H1 (cell line): ENCODE data around the gene ADIRF. TPM values are rescaled to one million over a fixed set of nuclear protein-coding genes. Genes with fewer than 3 reads are reported as not detected.

Source experiments
- CTCF ChIA-PET: fragments of 300-600 bp; sonication (Branson Sonifier 250); formaldehyde crosslinking; loops from one replicate; lab custom pipeline; 2021; ENCODE audit not compliant: partially characterized antibody; lab: Charles Lee
- POLR2A ChIA-PET: fragments of 300-600 bp; sonication (Branson Sonifier 250); formaldehyde crosslinking; loops from one replicate; lab custom pipeline; 2021; ENCODE audit warnings: inconsistent platforms; ENCODE audit not compliant: partially characterized antibody; lab: Charles Lee
- DNase-seq, 2 experiments: peaks; one replicate each; pipeline versions ENCODE4 v3.0.0 to v3.0.0-alpha.2; 2010 to 2022; ENCODE audit warnings: low spot score in 2 of 2, low read depth in 1 of 2, mixed read lengths in 1 of 2
- FAIRE-seq: peaks from 2 replicates; lab custom pipeline; 2011; peaks lifted over from hg19 to GRCh38; lab: Jason Lieb, UNC
- H2AFZ ChIP-seq: 2 replicates; pipeline ENCODE4 v1.8.1; 2012; ENCODE audit warnings: low read length, inconsistent platforms
- H2AK5ac ChIP-seq: 2 replicates; pipeline ENCODE4 v1.6.1; 2013; ENCODE audit warnings: low read depth, low read length
- H2BK120ac ChIP-seq: replicated peaks from 2 replicates; pipeline ENCODE3; 2013; ENCODE audit warnings: low read depth, low read length, inconsistent platforms
- H2BK12ac ChIP-seq: 2 replicates; pipeline ENCODE4 v1.6.1; 2013; ENCODE audit warnings: low read depth, low read length
- H2BK15ac ChIP-seq: 2 replicates; pipeline ENCODE4 v1.6.1; 2013; ENCODE audit warnings: low read length
- H2BK20ac ChIP-seq: 2 replicates; pipeline ENCODE4 v1.6.1; 2013; ENCODE audit warnings: low read length
- H2BK5ac ChIP-seq: 2 replicates; pipeline ENCODE4 v1.6.1; 2013; ENCODE audit warnings: low read depth, low read length
- H3K14ac ChIP-seq: 2 replicates; pipeline ENCODE4 v1.6.1; 2013; ENCODE audit warnings: inconsistent platforms; ENCODE audit not compliant: insufficient read length
- H3K18ac ChIP-seq: 2 replicates; pipeline ENCODE4 v1.6.1; 2013; ENCODE audit warnings: low read length; ENCODE audit errors: extremely low read depth
- H3K23ac ChIP-seq: 2 replicates; pipeline ENCODE4 v1.6.1; 2013; ENCODE audit warnings: inconsistent platforms; ENCODE audit not compliant: insufficient read length
- H3K23me2 ChIP-seq: 2 replicates; pipeline ENCODE4 v1.6.1; 2013; ENCODE audit warnings: low read depth, low read length
- H3K27ac ChIP-seq: 2 replicates; pipeline ENCODE4 v1.6.1; 2011; ENCODE audit warnings: low read depth, low read length, inconsistent platforms
- H3K27me3 ChIP-seq, 4 experiments: replicated peaks in 1 of 4; 1 replicate in 1 of 4; 2 replicates in 3 of 4; pipeline versions ENCODE4 v1.6.1 to v1.8.1; 2011 to 2013; ENCODE audit warnings: low read length in 3 of 4, mild to moderate bottlenecking in 3 of 4, inconsistent platforms in 2 of 4, mixed read lengths in 2 of 4, moderate library complexity in 1 of 4; ENCODE audit not compliant: control insufficient read depth in 3 of 4, insufficient read depth in 3 of 4; ENCODE audit errors: extremely low read depth in 1 of 4
- H3K36me3 ChIP-seq, 4 experiments: 2 replicates each; pipeline versions ENCODE4 v1.6.1 to v1.8.1; 2011 to 2013; ENCODE audit warnings: mild to moderate bottlenecking in 4 of 4, low read length in 3 of 4, moderate library complexity in 2 of 4, control low read depth in 1 of 4, inconsistent platforms in 1 of 4; ENCODE audit not compliant: insufficient read depth in 4 of 4, control insufficient read depth in 2 of 4
- H3K4ac ChIP-seq: replicated peaks from 2 replicates; pipeline ENCODE3; 2013; ENCODE audit warnings: low read length, low read depth, mixed read lengths, inconsistent platforms; ENCODE audit not compliant: insufficient read length
- H3K4me1 ChIP-seq, 4 experiments: replicated peaks in 1 of 4; 1 replicate in 1 of 4; 2 replicates in 3 of 4; pipeline versions ENCODE4 v1.6.1 to v1.8.1; 2011 to 2013; ENCODE audit warnings: low read length in 3 of 4, inconsistent platforms in 2 of 4, mixed read lengths in 1 of 4; ENCODE audit not compliant: insufficient read depth in 4 of 4, control insufficient read depth in 3 of 4
- H3K4me2 ChIP-seq, 2 experiments: 2 replicates each; pipeline versions ENCODE4 v1.6.1 to v1.8.1; 2011 to 2013; ENCODE audit warnings: low read depth in 2 of 2, low read length in 2 of 2, control low read depth in 1 of 2, inconsistent platforms in 1 of 2, mild to moderate bottlenecking in 1 of 2; ENCODE audit not compliant: insufficient read depth in 1 of 2
- H3K4me3 ChIP-seq, 4 experiments: fragments of 200-600, 300-600 bp in 1 of 4; sonication (generic), shearing (Covaris generic), sonication (Bioruptor Twin) in 1 of 4; 2 replicates each; pipeline versions ENCODE4 v1.5.1 to v1.8.1; 2011 to 2016; ENCODE audit warnings: low read length in 4 of 4, low read depth in 3 of 4, control low read depth in 2 of 4, inconsistent platforms in 2 of 4, mild to moderate bottlenecking in 2 of 4, mixed read lengths in 1 of 4, moderate library complexity in 1 of 4; ENCODE audit not compliant: insufficient read depth in 2 of 4; ENCODE audit errors: extremely low read depth in 1 of 4
- H3K56ac ChIP-seq: replicated peaks from 2 replicates; pipeline ENCODE3; 2013; ENCODE audit warnings: low read depth, mild to moderate bottlenecking, mixed read lengths, low read length, inconsistent platforms; ENCODE audit not compliant: insufficient read length
- H3K79me1 ChIP-seq: 2 replicates; pipeline ENCODE4 v1.6.1; 2013; ENCODE audit warnings: low read depth, low read length, control low read depth
- H3K79me2 ChIP-seq, 2 experiments: 2 replicates each; pipeline versions ENCODE4 v1.6.1 to v1.8.1; 2012 to 2013; ENCODE audit warnings: low read length in 2 of 2, mild to moderate bottlenecking in 2 of 2, inconsistent platforms in 1 of 2; ENCODE audit not compliant: insufficient read depth in 2 of 2, control insufficient read depth in 1 of 2
- H3K9ac ChIP-seq, 4 experiments: replicated peaks in 1 of 4; 1 replicate in 1 of 4; 2 replicates in 3 of 4; pipeline versions ENCODE4 v1.6.1 to v1.8.1; 2011 to 2013; ENCODE audit warnings: low read depth in 3 of 4, low read length in 3 of 4, control low read depth in 2 of 4, mild to moderate bottlenecking in 2 of 4, moderate library complexity in 2 of 4, inconsistent platforms in 1 of 4; ENCODE audit errors: extremely low read depth in 1 of 4
- H3K9me3 ChIP-seq, 2 experiments: 2 replicates each; pipeline versions ENCODE4 v1.6.1 to v1.8.1; 2012 to 2013; ENCODE audit warnings: mild to moderate bottlenecking in 2 of 2, moderate library complexity in 2 of 2, control low read depth in 1 of 2, inconsistent platforms in 1 of 2, low read depth in 1 of 2, low read length in 1 of 2, mixed read lengths in 1 of 2; ENCODE audit not compliant: insufficient read depth in 2 of 2
- H4K20me1 ChIP-seq, 2 experiments: replicated peaks in 1 of 2; 2 replicates each; pipeline versions ENCODE3 to v1.8.1; 2011 to 2013; ENCODE audit warnings: inconsistent platforms in 2 of 2, low read length in 2 of 2, mild to moderate bottlenecking in 1 of 2; ENCODE audit not compliant: insufficient read depth in 2 of 2, control insufficient read depth in 1 of 2
- H4K5ac ChIP-seq: 2 replicates; pipeline ENCODE4 v1.6.1; 2013; ENCODE audit warnings: low read length, low read depth, mixed read lengths, inconsistent platforms; ENCODE audit not compliant: insufficient read length
- H4K8ac ChIP-seq: 2 replicates; pipeline ENCODE4 v1.8.0; 2013; ENCODE audit warnings: mild to moderate bottlenecking, moderate library complexity, low read length, inconsistent platforms; ENCODE audit not compliant: insufficient read depth; ENCODE audit errors: extremely low read depth
- H4K91ac ChIP-seq: replicated peaks from 2 replicates; pipeline ENCODE3; 2013; ENCODE audit warnings: low read length, mixed read lengths, inconsistent platforms; ENCODE audit not compliant: insufficient read length
- KDM5A ChIP-seq: fragments of 200-600 bp; IDR thresholded peaks from 2 replicates; pipeline ENCODE4 v1.7.1; 2012; ENCODE audit warnings: mild to moderate bottlenecking, low read length, inconsistent platforms, mixed read lengths
- WGBS, 2 experiments: shearing (Covaris generic) in 1 of 2; methylation state at CpG; one replicate each; pipeline versions ENCODE4 v1.1.6 to v1.1.7; 2013 to 2015; ENCODE audit warnings: low lambda C conversion rate in 2 of 2, mixed read lengths in 2 of 2, inconsistent platforms in 1 of 2, low coverage in 1 of 2, missing lambda C conversion rate in 1 of 2; ENCODE audit not compliant: insufficient replicate concordance in 2 of 2, insufficient coverage in 1 of 2, insufficient read length in 1 of 2; ENCODE audit errors: extremely low coverage in 1 of 2, missing lambda C conversion rate in 1 of 2; 5-methylcytosine and 5-hydroxymethylcytosine counted together
- polyA plus RNA-seq, 7 experiments: library from polyadenylated mRNA; depleted of rRNA in 3 of 7; stranded (reverse) in 5 of 7; unstranded in 2 of 7; fragments of >200 nt in 5 of 7; fragments of 200-250 nt in 2 of 7; gene quantifications; 1 replicate in 5 of 7; 2 replicates in 1 of 7; 4 replicates in 1 of 7; pipeline versions ENCODE4 v1.2.1 to v1.2.3, GENCODE V29; 2011 to 2013; ENCODE audit warnings: missing spikeins in 2 of 7, mixed read lengths in 2 of 7
- total RNA-seq: library from RNA; stranded (reverse); fragmentation: NEBNext Ultra II Directional; extraction: Animal tissue kit (Norgen Biotek cat#: 25700); gene quantifications from 2 replicates; pipeline ENCODE4 v1.2.1, GENCODE V29; 2021

The ADIRF gene
- total and polyA plus RNA-seq, 2 of the 8 experiments (the other 6 are each of a cell fraction or from before 2014, with no cell fraction given): not detected

GRCh38 chr10:86956195-86956847, 12.0 kb upstream of the ADIRF start:
- H3K4me2 ChIP-seq: 0 out of 4 replicates have a peak overlapping the region, but pooled peaks of 1 of the 2 experiments have one; percentile 50
- peak overlapping the region; percentile 96; the same call in 1 of the 2 replicates for H2BK20ac ChIP-seq
- no peaks in the 10 kb centered on the region for H3K36me3 ChIP-seq
- no peaks in the 10 kb centered on the region for H3K27me3 ChIP-seq
- H3K79me1 ChIP-seq: no peaks in the 10 kb centered on the region
- H2BK15ac ChIP-seq: peak overlapping the region; percentile 66; the same call in 1 of the 2 replicates
- H3K4ac ChIP-seq: peak overlapping the region; percentile 63
- ChIA-PET CTCF (interaction anchor here (1.0 to 26.4 kb wide), 3 partner anchors 4 to 89 kb away, joined by 3 to 975 read pairs (median 975); partner anchors contain the start of genes ADIRF, MMRN2 and SNCG), POLR2A (interaction anchor here (1.2 to 4.4 kb wide), 6 partner anchors 10 to 137 kb away, joined by 3 to 38 read pairs (median 6); partner anchors contain the start of gene ADIRF)
- 71% methylated on average over 7 of the region's 7 CpGs; no CpG with 5 or more reads in 1 of the 2 experiments for WGBS, 2 experiments
- H3K23me2 ChIP-seq: no peaks in the 10 kb centered on the region
- H2AFZ ChIP-seq: no peak overlapping the region
- DNase-seq (peak in 1 of 2 experiments; percentile 45), FAIRE-seq (no peak)
- peak overlapping the region; percentile 1 for H4K5ac ChIP-seq
- 0 out of 2 replicates have a peak overlapping the region, but pooled peaks have one; percentile 15 for H3K27ac ChIP-seq
- peak overlapping the region; percentile 85 for H3K18ac ChIP-seq
- H4K91ac ChIP-seq: peak overlapping the region; percentile 91
- peak overlapping the region; percentile 82; the same call in 1 of the 2 replicates for H2AK5ac ChIP-seq
- H3K9me3 ChIP-seq: peaks cover 3 to 9% of the 10 kb centered on the region in 2 experiments
- no peak overlapping the region for H3K9ac ChIP-seq
- H2BK120ac ChIP-seq: peak overlapping the region; percentile 58
- H3K79me2 ChIP-seq: no peaks in the 10 kb centered on the region
- peak overlapping the region; percentile 99; the same call in 1 of the 2 replicates for H2BK5ac ChIP-seq
- H3K56ac ChIP-seq: no peak overlapping the region
- no peak overlapping the region for H3K4me3 ChIP-seq
- H3K23ac ChIP-seq: no peak overlapping the region
- H2BK12ac ChIP-seq: peak overlapping the region; percentile 99; the same call in 1 of the 2 replicates
- no peak overlapping the region; the same call in 1 of the 2 replicates for H4K8ac ChIP-seq
- peak overlapping the region; percentile 11 for H3K14ac ChIP-seq
- H4K20me1 ChIP-seq: no peaks in the 10 kb centered on the region
- peaks cover 16 to 60% (median 48%) of the 10 kb centered on the region in 4 experiments for H3K4me1 ChIP-seq
- no peak for TF ChIP-seq KDM5A
